HG03565 (cell line): ENCODE data around the gene MYO1C.
"Not testable (repeated sequence)": the region's sequence is repeated elsewhere in the genome, so short reads cannot be mapped to it uniquely, and the experiment has no call there.

Source experiments
- ATAC-seq: cut with Tn5 transposase; IDR thresholded peaks from one replicate; pipeline ENCODE4 v1.9.1; 2021; ENCODE audit warnings: mild to moderate bottlenecking, moderate library complexity; ENCODE audit not compliant: unreplicated experiment

Gene MYO1C

DNA sequence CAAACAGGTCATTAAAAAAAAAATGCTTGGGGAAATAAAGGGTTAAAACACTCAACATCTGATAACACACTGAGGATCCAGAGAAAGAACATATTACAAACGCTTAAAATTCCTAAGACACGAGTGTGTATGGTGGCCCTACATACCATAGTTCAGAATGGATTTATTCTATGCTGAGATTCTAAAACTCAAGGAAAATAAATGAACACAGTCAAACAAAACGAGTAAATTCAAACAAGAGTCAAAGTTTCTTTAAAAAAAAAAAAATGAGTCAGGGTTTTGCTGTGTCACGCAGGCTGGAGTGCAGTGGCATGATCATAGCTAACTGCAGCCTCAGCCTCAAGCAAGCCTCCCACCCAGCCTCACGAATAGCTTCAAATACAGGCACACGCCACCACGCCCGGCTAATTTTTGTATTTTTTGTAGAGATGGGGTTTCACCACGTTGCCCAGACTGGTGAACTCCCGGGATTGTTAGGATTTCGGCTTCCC, 53.8 kb downstream of the MYO1C start:
- no peak for ATAC-seq

DNA sequence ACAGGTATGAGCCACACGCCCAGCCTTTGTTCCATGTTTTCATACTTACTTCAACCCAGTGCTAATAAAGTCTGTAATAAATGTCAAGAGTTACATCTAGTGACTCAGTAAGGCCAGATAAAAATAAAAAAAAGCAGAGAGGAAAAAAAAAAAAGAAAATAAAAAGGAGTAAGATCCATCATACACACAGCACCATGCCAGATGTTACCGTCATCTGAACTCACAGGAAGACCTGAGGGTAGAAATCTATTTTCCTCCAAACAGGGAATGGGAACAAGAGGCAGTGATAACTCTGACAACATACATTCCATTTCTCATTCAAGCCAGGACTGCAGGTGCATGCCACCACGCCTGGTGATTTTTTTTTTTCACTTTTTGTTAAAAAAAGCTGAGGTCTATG, 57.2 kb downstream of the MYO1C start:
- ATAC-seq: no peak

DNA sequence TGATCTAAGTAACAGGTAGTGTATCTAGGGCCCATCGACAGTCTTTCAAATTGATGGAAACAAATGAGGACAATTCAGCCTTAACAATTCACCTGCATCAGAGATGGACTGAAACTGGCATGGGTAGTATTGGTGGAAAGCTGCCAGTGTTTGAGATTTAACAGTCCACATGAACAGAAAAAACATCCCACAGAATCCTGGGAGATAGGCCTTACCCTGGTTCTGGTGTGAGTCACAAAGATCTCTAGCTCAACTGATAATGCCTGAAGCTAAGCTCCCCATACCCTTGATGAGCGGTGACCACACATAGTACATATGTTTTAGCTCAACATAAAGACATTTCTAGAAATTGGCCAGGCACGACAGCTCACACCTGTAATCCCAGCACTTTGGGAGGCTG, 58.3 kb downstream of the MYO1C start:
- ATAC-seq: no peak

DNA sequence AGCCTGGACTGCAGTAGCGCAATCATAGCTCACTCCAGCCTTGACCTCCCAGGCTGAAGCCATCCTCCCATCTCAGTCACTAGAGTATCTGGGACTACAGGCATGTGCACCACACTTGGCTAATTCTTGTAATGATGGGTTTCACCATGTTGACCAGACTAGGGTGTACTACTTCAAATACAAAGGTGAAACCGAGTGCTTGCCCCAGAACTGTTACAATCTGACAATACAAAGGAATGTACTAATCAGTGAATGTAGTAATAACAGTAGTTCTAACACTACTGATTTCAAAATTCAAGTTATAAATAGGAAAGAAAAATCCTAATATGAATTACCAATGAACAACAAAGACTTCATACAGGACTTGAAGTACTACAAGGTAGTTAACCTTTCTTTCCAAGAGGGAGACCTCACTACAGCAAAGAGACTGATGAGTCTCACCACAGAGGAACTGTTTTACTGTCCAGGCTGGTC, 60.8 kb downstream of the MYO1C start:
- ATAC-seq: no peak

DNA sequence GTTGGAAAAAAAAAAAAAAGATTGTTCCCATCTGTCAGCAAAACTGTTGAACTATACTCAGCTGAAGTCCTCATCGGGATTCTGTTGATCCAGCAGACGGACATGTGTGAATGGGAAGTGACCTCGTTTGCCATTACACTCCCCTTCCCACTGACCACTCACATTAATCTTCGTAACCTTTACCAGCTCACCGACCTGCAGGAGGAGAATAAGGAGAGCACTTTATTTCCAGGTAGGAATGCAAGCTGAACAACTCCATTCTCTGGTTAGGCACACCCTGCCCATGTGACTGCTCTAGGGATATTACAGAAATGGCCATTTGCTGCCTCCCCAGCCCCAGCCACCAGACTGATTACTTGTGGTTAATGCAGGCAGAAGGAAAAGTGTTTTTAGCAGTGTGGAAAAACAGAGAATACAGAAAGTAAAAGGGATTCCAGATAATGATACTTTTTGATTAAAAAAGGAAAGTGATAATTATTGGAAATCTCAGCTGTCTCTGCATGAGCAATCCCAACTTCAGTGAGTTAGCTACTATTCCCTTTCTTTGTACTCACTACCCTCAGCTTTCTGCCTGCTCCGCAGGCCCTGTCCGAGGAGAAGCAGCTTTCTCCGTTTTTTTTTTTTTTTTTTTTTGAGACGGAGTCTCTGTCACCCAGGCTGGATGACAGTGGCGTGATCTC, 68.9 kb downstream of the MYO1C start:
- ATAC-seq: no peak

DNA sequence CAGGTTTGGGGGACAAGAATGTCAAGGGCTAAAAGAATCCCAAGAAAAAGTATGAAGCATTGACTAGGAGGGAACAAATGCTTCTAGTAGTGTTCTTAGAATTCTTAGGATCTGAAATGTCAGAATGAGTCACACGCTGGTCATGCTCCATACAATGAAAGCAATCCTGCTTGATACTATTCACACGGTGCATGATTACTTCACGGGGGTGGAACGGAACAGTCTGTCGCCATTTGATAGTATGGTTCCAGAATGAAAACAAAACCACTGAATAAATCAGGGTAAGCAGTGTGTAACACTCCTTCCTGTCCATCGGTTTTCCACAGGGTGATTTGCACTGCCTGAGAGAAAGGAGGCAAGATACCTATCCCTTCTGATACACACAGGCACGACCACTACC, 69.6 kb downstream of the MYO1C start:
- no peak for ATAC-seq

DNA sequence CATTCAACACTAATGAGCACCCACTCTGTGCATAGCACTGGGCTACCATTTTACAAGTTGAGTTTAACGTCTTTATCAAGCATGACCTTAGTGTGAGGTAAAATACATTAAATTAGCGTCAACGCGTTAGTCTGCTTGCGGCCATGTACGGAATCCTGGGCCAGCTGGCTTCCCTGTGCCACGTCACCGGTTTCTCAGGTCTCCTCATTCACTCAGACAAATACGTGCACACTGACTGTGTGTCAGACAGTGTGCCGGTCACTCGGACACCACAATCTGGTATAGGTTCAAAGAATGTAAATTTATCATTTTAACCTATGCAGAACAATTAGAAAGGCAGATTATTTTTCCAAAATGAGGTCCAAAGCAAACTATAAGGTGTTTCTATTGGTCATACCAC, 71.0 kb downstream of the MYO1C start:
- no peak for ATAC-seq

DNA sequence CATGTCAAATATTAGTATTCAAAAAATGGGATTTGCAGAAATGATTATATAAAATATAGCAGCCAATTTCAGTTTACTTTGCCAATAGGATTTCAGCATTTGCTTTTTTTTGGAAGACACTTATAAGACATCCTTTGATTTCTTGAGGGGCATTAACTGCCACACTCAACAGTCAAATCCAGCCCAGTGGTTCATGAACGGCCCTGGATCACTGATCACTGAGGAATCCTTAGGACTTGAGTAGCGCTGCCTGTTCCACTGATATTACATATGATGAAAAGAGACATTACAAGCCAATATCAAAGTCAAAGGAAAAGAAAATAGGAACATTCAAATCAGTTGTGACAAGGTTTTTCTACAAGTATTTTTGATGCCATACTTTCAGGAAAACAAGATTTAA, 71.5 kb downstream of the MYO1C start:
- ATAC-seq: no peak

DNA sequence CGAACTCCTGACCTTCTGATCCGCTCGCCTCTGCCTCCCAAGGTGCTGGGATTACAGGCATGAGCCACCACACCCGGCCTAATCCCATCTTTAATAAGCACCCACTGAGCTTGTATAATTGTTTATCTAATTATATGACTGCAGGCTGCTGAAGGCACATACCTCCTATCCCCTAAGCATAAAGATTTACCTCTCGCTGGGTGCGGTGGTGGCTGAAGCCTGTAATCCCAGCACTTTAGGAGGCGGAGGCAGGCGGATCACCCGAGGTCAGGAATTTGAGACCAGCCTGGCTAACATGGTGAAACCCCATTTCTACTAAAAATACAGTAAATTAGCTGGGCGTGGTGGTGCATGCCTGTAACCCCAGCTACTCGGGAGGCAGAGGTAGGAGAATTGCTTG, 72.3 kb downstream of the MYO1C start:
- ATAC-seq: no peak

DNA sequence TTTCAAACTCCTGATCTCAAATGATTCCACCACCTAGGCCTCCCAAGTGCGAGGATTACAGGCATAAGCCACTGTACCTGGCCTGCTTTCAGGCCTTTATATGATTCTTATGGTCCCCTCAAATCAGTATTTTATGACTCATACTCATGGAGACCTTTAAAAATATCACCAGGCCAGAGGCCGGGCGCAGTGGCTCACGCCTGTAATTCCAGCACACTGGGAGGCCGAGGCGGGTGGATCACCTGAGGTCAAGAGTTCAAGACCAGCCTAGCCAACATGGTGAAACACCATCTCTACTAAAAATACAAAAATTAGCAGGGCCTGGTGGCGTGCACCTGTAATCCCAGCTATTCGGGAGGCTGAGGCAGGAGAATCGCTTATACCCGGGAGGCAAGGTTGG, 74.0 kb downstream of the MYO1C start:
- ATAC-seq: not testable (repeated sequence)

DNA sequence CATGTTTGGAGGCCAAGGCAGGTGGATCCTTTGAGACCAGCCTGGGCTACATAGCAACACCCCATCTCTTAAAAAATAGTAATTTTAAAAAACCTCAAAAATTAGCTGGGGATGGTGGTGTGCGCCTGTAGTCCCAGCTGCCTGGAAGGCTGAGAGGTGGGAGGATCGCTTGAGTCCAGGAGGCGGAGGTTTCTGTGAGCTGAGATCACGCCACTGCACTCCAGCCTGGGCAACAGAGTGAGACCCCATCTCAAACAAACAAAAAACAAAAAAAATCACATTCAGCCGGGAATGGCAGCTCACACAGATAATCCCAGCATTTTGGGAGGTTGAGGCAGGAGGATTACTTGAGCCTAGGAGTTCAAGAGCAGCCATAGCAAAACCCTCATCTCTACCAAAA, 76.1 kb downstream of the MYO1C start:
- ATAC-seq: no peak

DNA sequence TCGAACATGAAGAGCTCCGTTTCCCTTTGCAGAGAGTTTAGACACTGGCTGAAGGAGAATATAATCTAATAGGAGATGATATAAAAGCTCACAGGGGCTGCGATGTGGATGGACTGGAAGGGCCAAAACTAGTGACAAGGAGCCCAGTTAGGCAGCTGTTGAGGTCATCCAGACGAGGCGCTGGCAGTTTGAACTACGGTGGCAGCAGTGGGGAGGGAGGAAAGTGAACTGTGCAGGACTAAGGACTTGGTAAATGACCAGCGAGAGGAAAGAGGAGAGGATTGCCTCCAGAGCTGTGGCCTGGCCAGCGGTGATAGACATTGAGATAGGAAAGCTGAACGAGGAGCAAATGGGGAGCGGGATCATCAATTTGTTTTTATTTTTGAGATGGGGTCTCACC, 77.9 kb downstream of the MYO1C start:
- no peak for ATAC-seq
